SH-SY5Y (cell line): ENCODE data around the gene INO80E.

ENCODE experiments used
- GATA2 ChIP-seq: IDR thresholded peaks from 2 replicates; pipeline ENCODE4 v1.6.1; 2011; ENCODE audit warnings: mild to moderate bottlenecking, low read depth, low read length
- GATA3 ChIP-seq: IDR thresholded peaks from 2 replicates; pipeline ENCODE4 v1.6.1; 2011; ENCODE audit warnings: low read depth, mild to moderate bottlenecking, low read length, moderate library complexity

GRCh38 chr16:30054451-30054850 lies 58.4 kb downstream of the INO80E start:
- TF ChIP-seq GATA3 (no peak), GATA2 (no peak)
